Neural cell (in vitro differentiated cells): Measurements from ENCODE around the gene COL21A1. TPM values are rescaled to one million over a fixed set of nuclear protein-coding genes. Genes with fewer than 3 reads are reported as not detected.

Experiments
- H2AFZ ChIP-seq: fragments of 200-600, 300-800 bp; sonication (generic), shearing (Covaris generic); 2 replicates; pipeline ENCODE4 v1.6.0; 2014; ENCODE audit warnings: low read depth, mild to moderate bottlenecking, antibody characterized with exemption, low read length, moderate library complexity
- H3F3A ChIP-seq: fragments of 200-600 bp; shearing (Covaris generic); 2 replicates; pipeline ENCODE4 v1.6.1; 2016; ENCODE audit warnings: mild to moderate bottlenecking, moderate library complexity, mixed read lengths, antibody characterized with exemption, low read length; ENCODE audit not compliant: insufficient read depth, poor library complexity, severe bottlenecking
- H3K27ac ChIP-seq: fragments of 200-600, 300-800 bp; sonication (generic), shearing (Covaris generic); 2 replicates; pipeline ENCODE4 v1.5.1; 2014; ENCODE audit warnings: mild to moderate bottlenecking, low read length, moderate library complexity
- H3K27me3 ChIP-seq: fragments of 300-800, 200-600 bp; sonication (generic), shearing (Covaris generic); 2 replicates; pipeline ENCODE4 v1.6.0; 2014; ENCODE audit warnings: mild to moderate bottlenecking, low read depth, low read length, moderate library complexity; ENCODE audit not compliant: insufficient read depth
- H3K36me3 ChIP-seq: fragments of 300-800, 200-600 bp; sonication (generic), shearing (Covaris generic); 2 replicates; pipeline ENCODE4 v1.5.1; 2014; ENCODE audit warnings: mild to moderate bottlenecking, antibody characterized with exemption, low read length, moderate library complexity; ENCODE audit not compliant: insufficient read depth
- H3K4me2 ChIP-seq: fragments of 300-800, 200-600 bp; sonication (generic), shearing (Covaris generic); 2 replicates; pipeline ENCODE4 v1.6.0; 2014; ENCODE audit warnings: mild to moderate bottlenecking, low read length
- H3K4me3 ChIP-seq: fragments of 300-800, 200-600 bp; sonication (generic), shearing (Covaris generic); 2 replicates; pipeline ENCODE4 v1.5.1; 2014; ENCODE audit warnings: mild to moderate bottlenecking, low read length, moderate library complexity
- H3K79me2 ChIP-seq: fragments of 200-600 bp; shearing (Covaris generic); replicated peaks from 2 replicates; pipeline ENCODE4 v1.6.0; 2014; ENCODE audit warnings: mild to moderate bottlenecking, low read length, moderate library complexity; ENCODE audit not compliant: insufficient read depth
- H3K9ac ChIP-seq: fragments of 300-800, 200-600 bp; sonication (generic), shearing (Covaris generic); 2 replicates; pipeline ENCODE4 v1.6.1; 2016; ENCODE audit warnings: mild to moderate bottlenecking, low read length, mixed read lengths
- H3K9me2 ChIP-seq: fragments of 200-600 bp; shearing (Covaris generic); 2 replicates; pipeline ENCODE4 v1.6.1; 2016; ENCODE audit warnings: mild to moderate bottlenecking, low read length, mixed read lengths; ENCODE audit not compliant: insufficient read depth
- H3K9me3 ChIP-seq: fragments of 200-600, 300-800 bp; sonication (generic), shearing (Covaris generic); 2 replicates; pipeline ENCODE4 v1.6.1; 2016; ENCODE audit warnings: mild to moderate bottlenecking, mixed run types, low read length, moderate library complexity, mixed read lengths
- H4K20me1 ChIP-seq: fragments of 200-600 bp; shearing (Covaris generic); 2 replicates; pipeline ENCODE4 v1.6.1; 2016; ENCODE audit warnings: mild to moderate bottlenecking, mixed run types; ENCODE audit not compliant: insufficient read depth
- EP300 ChIP-seq: fragments of 450-650 bp; conservative IDR thresholded peaks from 2 replicates; pipeline ENCODE4 v1.6.1; 2014; ENCODE audit warnings: antibody characterized with exemption, mild to moderate bottlenecking, moderate library complexity; ENCODE audit not compliant: poor library complexity, severe bottlenecking
- EZH2 ChIP-seq: fragments of 200-600, 300-800 bp; shearing (Covaris generic), sonication (generic); IDR thresholded peaks from 2 replicates; pipeline ENCODE4 v1.6.1; 2014; ENCODE audit warnings: antibody characterized with exemption, low read length, borderline replicate concordance, mild to moderate bottlenecking; ENCODE audit not compliant: insufficient read depth, poor library complexity, severe bottlenecking
- MXI1 ChIP-seq: fragments of 450-650 bp; conservative IDR thresholded peaks from 2 replicates; pipeline ENCODE4 v1.6.1; 2014; ENCODE audit warnings: antibody characterized with exemption, mild to moderate bottlenecking; ENCODE audit not compliant: poor library complexity, severe bottlenecking
- POLR2AphosphoS5 ChIP-seq: IDR thresholded peaks from 2 replicates; pipeline ENCODE4 v1.6.1; 2012
- RAD21 ChIP-seq: fragments of 450-650 bp; conservative IDR thresholded peaks from 2 replicates; pipeline ENCODE4 v1.6.1; 2014; ENCODE audit warnings: antibody characterized with exemption, mild to moderate bottlenecking, moderate library complexity
- REST ChIP-seq: IDR thresholded peaks from 2 replicates; pipeline ENCODE4 v1.6.1; 2012; ENCODE audit warnings: borderline replicate concordance
- SMC3 ChIP-seq: fragments of 450-650 bp; conservative IDR thresholded peaks from 2 replicates; pipeline ENCODE4 v1.6.1; 2014; ENCODE audit warnings: antibody characterized with exemption, mild to moderate bottlenecking, moderate library complexity; ENCODE audit not compliant: poor library complexity
- polyA plus RNA-seq: library from polyadenylated mRNA; depleted of rRNA; stranded (reverse); fragments of >200 nt; gene quantifications from 2 replicates; pipeline ENCODE4 v1.2.3, GENCODE V29; 2014
- TF ChIP-seq, protein P1 (sequence below): fragments of 450-650 bp; IDR thresholded peaks from 2 replicates; pipeline ENCODE4 v1.5.1; 2014; ENCODE audit warnings: antibody characterized with exemption, mild to moderate bottlenecking, moderate library complexity; ENCODE audit not compliant: poor library complexity, severe bottlenecking

Gene COL21A1
- polyA plus RNA-seq, 1 donor from 2014 or later = 0.25 TPM

DNA sequence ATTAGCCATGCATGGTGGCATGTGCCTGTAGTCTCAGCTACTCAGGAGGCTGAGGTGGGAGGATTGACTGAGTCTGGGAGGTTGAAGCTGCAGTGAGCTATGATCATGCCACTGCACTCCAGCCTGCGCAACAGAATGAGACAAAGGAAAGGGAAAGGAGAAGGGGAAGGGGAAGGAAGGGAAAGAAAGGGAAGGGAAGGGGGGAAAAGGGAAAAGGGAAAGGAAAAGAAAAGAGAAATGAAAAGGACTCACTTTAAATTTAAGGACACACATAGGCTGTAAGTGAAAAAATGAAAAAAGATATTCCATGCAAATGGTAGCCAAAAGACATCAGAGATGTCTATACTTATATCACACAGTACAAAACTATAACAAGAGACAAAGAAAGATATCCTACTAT lies 74.2 kb downstream of the COL21A1 start:
- H3K79me2 ChIP-seq = no peaks in the 10 kb centered on the region
- H3K9me2 ChIP-seq = no peaks in the 10 kb centered on the region
- no peaks in the 10 kb centered on the region for H3K36me3 ChIP-seq
- no peak overlapping the region for H3K4me3 ChIP-seq
- H3K27me3 ChIP-seq = no peaks in the 10 kb centered on the region
- TF ChIP-seq, protein P1, sequence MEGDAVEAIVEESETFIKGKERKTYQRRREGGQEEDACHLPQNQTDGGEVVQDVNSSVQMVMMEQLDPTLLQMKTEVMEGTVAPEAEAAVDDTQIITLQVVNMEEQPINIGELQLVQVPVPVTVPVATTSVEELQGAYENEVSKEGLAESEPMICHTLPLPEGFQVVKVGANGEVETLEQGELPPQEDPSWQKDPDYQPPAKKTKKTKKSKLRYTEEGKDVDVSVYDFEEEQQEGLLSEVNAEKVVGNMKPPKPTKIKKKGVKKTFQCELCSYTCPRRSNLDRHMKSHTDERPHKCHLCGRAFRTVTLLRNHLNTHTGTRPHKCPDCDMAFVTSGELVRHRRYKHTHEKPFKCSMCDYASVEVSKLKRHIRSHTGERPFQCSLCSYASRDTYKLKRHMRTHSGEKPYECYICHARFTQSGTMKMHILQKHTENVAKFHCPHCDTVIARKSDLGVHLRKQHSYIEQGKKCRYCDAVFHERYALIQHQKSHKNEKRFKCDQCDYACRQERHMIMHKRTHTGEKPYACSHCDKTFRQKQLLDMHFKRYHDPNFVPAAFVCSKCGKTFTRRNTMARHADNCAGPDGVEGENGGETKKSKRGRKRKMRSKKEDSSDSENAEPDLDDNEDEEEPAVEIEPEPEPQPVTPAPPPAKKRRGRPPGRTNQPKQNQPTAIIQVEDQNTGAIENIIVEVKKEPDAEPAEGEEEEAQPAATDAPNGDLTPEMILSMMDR = no peak
- no peak for TF ChIP-seq MXI1
- no peak for TF ChIP-seq EZH2
- no peak for TF ChIP-seq RAD21
- TF ChIP-seq EP300 = no peak
- no peak for TF ChIP-seq SMC3
- TF ChIP-seq POLR2AphosphoS5 = no peak
- no peak for TF ChIP-seq REST
- no peak overlapping the region for H3K27ac ChIP-seq
- H3F3A ChIP-seq = no peaks in the 10 kb centered on the region
- H2AFZ ChIP-seq = no peak overlapping the region
- H3K9ac ChIP-seq = no peak overlapping the region
- no peak overlapping the region for H3K4me2 ChIP-seq
- H4K20me1 ChIP-seq = no peaks in the 10 kb centered on the region
- H3K9me3 ChIP-seq = no peaks in the 10 kb centered on the region

DNA sequence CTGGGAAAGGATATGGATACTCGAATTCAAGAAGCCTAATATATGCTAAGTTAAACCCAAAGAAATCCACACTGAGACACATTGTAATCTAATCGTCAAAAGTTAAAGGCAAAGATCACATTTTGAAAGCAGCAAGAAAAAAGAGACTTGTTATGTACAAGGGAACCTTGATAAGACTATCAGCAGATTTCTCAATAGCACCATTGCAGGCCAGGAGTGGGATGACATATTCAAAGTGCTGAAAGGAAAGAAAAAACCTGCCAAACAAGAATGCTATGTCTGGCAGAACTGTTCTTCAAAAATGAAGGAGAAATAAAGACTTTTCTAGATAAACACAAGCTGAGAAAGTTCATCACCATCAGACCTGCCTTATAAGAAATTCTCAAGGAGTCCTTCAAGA lies 75.2 kb downstream of the COL21A1 start:
- H3K79me2 ChIP-seq = no peaks in the 10 kb centered on the region
- H3K9ac ChIP-seq = no peak overlapping the region
- H3K4me2 ChIP-seq = no peak overlapping the region
- H2AFZ ChIP-seq = no peak overlapping the region
- no peak overlapping the region for H3K27ac ChIP-seq
- H3K36me3 ChIP-seq = no peaks in the 10 kb centered on the region
- H3K27me3 ChIP-seq = no peaks in the 10 kb centered on the region
- no peak overlapping the region for H3K4me3 ChIP-seq
- no peaks in the 10 kb centered on the region for H4K20me1 ChIP-seq
- TF ChIP-seq RAD21 (no peak), POLR2AphosphoS5 (no peak), MXI1 (no peak), SMC3 (no peak)
- no peaks in the 10 kb centered on the region for H3F3A ChIP-seq
- H3K9me2 ChIP-seq = no peaks in the 10 kb centered on the region
- no peaks in the 10 kb centered on the region for H3K9me3 ChIP-seq

DNA sequence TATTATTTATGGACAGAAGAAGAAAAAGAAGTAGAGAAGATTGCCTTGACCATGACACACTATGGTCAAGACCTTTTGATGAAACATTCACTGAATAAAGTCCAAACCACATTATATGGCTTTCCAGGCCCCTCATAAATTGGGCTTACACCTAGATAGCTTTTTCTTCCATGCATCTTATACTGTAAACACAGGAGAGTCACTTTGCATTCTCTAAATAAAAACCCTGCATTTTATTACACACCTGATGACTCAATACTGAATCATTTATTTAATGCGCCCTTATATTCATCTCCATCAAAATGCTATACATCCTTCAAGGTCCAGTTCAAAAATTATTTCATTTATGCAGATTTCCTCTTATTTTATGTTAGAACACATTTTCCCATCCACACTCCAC lies 78.0 kb downstream of the COL21A1 start:
- TF ChIP-seq, protein P1 = no peak
- Histone ChIP-seq H3F3A (no peaks in the 10 kb centered on the region), H2AFZ (no peak overlapping the region), H3K27me3 (no peaks in the 10 kb centered on the region), H3K4me2 (no peak overlapping the region), H3K9ac (no peak overlapping the region), H4K20me1 (no peaks in the 10 kb centered on the region), H3K79me2 (no peaks in the 10 kb centered on the region), H3K9me2 (no peaks in the 10 kb centered on the region), H3K4me3 (no peak overlapping the region), H3K36me3 (no peaks in the 10 kb centered on the region), H3K9me3 (no peaks in the 10 kb centered on the region), H3K27ac (no peak overlapping the region)
